GM12864 (cell line): Measurements from ENCODE around the gene AOAH.

ENCODE experiments used
- DNase-seq: peaks from one replicate; pipeline ENCODE4 v3.0.0-alpha.2; 2011; ENCODE audit warnings: low read depth
- H3K4me3 ChIP-seq: 2 replicates; pipeline ENCODE4 v1.5.1; 2011; ENCODE audit warnings: mild to moderate bottlenecking, low read depth, low read length, control low read depth
- TF ChIP-seq, protein P1 (sequence below): IDR thresholded peaks from 2 replicates; pipeline ENCODE4 v1.5.1; 2011; ENCODE audit warnings: low read depth, mild to moderate bottlenecking, moderate library complexity, low read length, control low read depth, inconsistent platforms; ENCODE audit errors: missing control alignments

Gene AOAH

GRCh38 chr7:36730046-36730445 is 5.8 kb upstream of the AOAH start:
- no peak overlapping the region for H3K4me3 ChIP-seq
- TF ChIP-seq, protein P1, sequence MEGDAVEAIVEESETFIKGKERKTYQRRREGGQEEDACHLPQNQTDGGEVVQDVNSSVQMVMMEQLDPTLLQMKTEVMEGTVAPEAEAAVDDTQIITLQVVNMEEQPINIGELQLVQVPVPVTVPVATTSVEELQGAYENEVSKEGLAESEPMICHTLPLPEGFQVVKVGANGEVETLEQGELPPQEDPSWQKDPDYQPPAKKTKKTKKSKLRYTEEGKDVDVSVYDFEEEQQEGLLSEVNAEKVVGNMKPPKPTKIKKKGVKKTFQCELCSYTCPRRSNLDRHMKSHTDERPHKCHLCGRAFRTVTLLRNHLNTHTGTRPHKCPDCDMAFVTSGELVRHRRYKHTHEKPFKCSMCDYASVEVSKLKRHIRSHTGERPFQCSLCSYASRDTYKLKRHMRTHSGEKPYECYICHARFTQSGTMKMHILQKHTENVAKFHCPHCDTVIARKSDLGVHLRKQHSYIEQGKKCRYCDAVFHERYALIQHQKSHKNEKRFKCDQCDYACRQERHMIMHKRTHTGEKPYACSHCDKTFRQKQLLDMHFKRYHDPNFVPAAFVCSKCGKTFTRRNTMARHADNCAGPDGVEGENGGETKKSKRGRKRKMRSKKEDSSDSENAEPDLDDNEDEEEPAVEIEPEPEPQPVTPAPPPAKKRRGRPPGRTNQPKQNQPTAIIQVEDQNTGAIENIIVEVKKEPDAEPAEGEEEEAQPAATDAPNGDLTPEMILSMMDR, result no peak
- no peak for DNase-seq

- no peak overlapping the region for H3K4me3 ChIP-seq
- TF ChIP-seq, protein P1, result no peak
- DNase-seq, result no peak
These were observed 3.8 kb upstream of the AOAH start for GRCh38 chr7:36728143-36728542.

- TF ChIP-seq, protein P1, result no peak
- no peak for DNase-seq
- H3K4me3 ChIP-seq, result no peak overlapping the region
These were observed 2.7 kb upstream of the AOAH start for GRCh38 chr7:36726806-36727503.

DNA sequence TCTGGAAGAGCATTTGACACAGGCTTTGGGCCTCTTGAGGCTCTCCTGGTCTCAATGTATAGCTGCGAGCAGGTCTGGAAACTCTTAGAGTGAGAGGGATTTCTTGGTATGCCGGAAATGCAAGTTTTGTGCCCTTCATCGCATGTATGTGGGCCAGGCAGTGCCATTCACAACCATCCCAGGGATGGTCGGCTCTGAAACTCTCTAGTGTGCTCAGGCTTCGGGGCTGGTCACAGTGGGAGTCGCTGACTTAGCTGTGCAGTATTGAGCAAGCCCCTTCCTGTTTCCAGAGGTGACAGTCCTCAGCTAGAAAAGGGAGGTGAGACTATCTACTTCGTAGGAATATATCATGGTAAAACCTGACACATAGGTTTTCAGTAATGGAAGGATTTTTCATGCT is 2.0 kb upstream of the AOAH start:
- no peak for DNase-seq
- TF ChIP-seq, protein P1, result no peak
- no peak overlapping the region for H3K4me3 ChIP-seq

- no peak overlapping the region for H3K4me3 ChIP-seq
- TF ChIP-seq, protein P1, result no peak
- DNase-seq, result no peak
These were observed 702 bp upstream of the AOAH start for GRCh38 chr7:36724996-36725395.

GRCh38 chr7:36723291-36723690 is 1.0 kb downstream of the AOAH start:
- TF ChIP-seq, protein P1, result no peak
- H3K4me3 ChIP-seq, result no peak overlapping the region
- no peak for DNase-seq

DNA sequence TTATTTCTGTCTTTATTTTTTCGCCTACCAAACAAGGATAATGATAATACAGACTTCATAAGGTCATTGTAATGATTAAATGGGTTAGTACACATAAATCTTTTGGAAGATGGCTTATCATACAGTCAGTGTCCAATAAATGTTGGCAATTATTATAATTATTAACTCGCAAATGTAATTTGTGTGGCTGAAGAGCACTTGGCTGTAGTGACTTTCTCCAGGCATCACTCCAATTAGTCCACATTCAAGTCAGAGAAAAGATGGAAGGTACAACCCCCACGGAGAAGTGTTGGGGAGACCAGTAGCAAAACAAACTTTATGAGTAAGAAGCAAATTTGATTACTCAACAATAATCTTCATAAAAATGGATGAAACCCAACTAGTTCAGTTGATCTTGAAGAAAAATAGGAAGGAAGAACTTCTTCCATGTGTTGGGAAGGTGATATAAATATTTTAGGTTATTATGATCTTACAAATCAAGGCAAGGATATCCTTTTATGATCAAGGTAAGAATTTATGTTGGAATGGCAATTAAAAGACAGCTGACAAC is 5.1 kb downstream of the AOAH start:
- no peak overlapping the region for H3K4me3 ChIP-seq
- no peak for DNase-seq
- TF ChIP-seq, protein P1, result no peak
